HTR-8/SVneo (cell line): ENCODE data around the gene PRR20C.
"Not testable (repeated sequence)": the region's sequence is repeated elsewhere in the genome, so short reads cannot be mapped to it uniquely, and the experiment has no call there.

Experiments
- DNase-seq: peaks from one replicate; pipeline ENCODE4 v3.0.0; 2011; ENCODE audit warnings: low spot score, mixed read lengths; ENCODE audit not compliant: insufficient read length
- FAIRE-seq: peaks from 2 replicates; lab custom pipeline; 2011; peaks lifted over from hg19 to GRCh38; lab: Jason Lieb, UNC

PRR20C gene

DNA sequence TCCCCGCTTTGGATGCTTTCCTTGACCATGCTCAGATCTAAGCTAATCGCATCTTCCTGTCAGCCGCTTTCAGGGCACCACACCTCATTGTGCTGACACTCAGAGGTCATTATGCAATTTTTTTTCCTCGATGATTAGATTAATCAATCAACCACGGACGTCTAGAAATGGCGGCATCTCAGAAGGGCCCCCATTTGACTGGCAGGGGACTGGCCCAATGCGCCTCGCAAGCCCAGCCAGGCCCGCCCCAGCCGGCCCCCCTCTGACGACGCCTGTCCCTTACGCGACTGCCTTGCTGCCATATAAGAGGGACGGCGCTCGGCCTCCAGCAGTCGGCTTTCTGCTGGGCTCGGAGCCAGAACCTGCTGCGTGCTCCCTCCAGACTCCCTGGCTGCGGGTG lies at the start of gene PRR20C:
Gene PRR20C, plus strand, starts transcription at position 301 of the 400 bp plus-strand sequence. CDS start 387 bp downstream, outside the sequence.
- DNase-seq, FAIRE-seq: not testable (repeated sequence)

DNA sequence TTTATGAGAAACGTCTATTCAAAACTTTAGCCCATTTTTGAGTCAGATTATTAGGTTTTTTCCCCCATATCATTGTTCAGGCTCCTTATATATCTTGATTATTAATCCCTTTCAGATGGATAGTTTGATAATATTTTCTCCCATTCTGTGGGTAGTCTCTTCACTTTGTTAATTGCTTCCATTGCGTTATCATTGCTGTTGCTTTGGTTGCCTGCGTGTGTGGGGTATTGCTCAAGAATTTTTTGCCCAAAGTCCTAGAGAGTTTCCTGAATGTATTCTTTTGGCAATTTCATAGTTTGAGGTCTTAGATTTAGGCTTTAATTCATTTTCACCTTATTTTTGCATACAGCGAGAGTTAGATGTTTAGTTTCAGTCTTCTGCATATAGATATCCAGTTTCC lies 38.9 kb upstream of the PRR20C start:
- DNase-seq (no peak), FAIRE-seq (no peak)

- no peak for DNase-seq
- FAIRE-seq = no peak
Observed at GRCh38 chr13:57123681-57124080, 30.2 kb upstream of the PRR20C start.

- FAIRE-seq (no peak), DNase-seq (no peak)
Observed at GRCh38 chr13:57128909-57129308, 25.0 kb upstream of the PRR20C start.

- no peak for FAIRE-seq
- no peak for DNase-seq
Observed at GRCh38 chr13:57136093-57136492, 17.8 kb upstream of the PRR20C start.

GRCh38 chr13:57137585-57137984 lies 16.3 kb upstream of the PRR20C start:
- FAIRE-seq (no peak), DNase-seq (no peak)

- FAIRE-seq (no peak), DNase-seq (no peak)
Observed at GRCh38 chr13:57138988-57139387, 14.9 kb upstream of the PRR20C start.

DNA sequence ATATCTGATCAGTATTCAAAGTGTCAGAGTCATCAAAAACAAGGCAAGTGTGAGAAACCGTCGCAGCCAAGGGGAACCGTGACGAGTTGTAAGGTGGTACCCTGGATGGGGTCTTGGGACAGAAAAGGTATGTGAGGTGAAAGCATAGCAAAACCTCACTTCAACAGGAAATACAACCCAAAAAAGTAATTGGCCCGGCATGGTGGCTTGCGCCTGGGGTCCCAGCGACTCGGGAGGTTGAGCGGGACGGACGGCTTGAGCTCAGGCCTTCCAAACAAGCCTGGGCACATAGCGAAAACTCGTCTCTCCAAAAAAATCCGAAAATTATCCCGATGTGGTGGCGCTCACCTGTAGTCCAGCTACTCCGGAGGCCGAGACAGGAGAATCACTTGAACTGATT lies 14.1 kb upstream of the PRR20C start:
- not testable (repeated sequence) for FAIRE-seq

DNA sequence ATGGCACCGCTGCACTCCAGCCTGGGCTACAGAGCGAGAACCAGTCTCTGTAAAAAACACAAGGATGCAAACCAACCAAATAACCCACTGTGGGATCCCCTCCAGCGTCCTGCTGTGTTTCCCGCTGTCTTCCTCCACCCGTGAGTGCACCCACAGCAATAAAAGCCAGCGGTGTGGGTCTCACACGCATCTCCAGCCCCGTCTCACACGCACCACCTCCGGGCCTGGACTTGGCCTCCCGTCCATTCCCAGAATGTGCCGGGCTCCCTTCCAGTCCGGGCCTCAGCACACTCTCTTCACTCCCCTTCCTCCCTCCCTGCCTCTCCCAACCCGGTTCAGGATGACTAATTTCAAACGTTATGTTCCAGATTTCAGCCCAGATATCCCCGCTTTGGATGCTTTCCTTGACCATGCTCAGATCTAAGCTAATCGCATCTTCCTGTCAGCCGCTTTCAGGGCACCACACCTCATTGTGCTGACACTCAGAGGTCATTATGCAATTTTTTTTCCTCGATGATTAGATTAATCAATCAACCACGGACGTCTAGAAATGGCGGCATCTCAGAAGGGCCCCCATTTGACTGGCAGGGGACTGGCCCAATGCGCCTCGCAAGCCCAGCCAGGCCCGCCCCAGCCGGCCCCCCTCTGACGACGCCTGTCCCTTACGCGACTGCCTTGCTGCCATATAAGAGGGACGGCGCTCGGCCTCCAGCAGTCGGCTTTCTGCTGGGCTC lies 13.5 kb upstream of the PRR20C start, which contains the start of gene PRR20A:
Gene PRR20A, plus strand, starts transcription at position 684 of the 734 bp plus-strand sequence. CDS start 387 bp downstream, outside the sequence.
- DNase-seq, FAIRE-seq: not testable (repeated sequence)

More for the DNA sequence above, 14.1 kb upstream of the PRR20C start:
- not testable (repeated sequence) for DNase-seq

GRCh38 chr13:57147188-57147587 lies 6.7 kb upstream of the PRR20C start, which contains the start of gene PRR20B:
Gene PRR20B (plus strand): TSS chr13:57147488. CDS start chr13:57147875, 387 bp downstream.
- FAIRE-seq = not testable (repeated sequence)

DNA sequence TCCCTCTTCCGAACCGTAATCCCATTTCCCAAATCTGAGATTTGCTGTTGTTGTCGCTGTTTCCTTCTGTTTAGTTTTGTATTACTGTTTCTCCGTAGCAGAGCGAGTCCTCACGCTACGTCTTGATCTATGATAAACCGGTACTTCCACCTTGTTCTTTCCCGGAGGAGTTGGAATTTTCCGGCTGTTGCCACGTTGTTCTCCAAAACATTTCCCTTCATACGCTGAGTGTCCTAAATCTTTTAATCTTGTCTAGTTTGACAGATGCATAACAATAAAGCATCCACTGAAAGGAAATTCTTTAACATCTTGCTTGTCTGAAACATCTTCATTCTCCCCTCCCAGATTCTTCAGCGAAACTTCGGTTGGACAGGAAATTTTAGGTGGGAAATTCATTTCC lies 5.8 kb upstream of the PRR20C start:
- not testable (repeated sequence) for DNase-seq, FAIRE-seq

More at GRCh38 chr13:57147188-57147587, 6.7 kb upstream of the PRR20C start, which contains the start of gene PRR20B:
- DNase-seq = not testable (repeated sequence)

DNA sequence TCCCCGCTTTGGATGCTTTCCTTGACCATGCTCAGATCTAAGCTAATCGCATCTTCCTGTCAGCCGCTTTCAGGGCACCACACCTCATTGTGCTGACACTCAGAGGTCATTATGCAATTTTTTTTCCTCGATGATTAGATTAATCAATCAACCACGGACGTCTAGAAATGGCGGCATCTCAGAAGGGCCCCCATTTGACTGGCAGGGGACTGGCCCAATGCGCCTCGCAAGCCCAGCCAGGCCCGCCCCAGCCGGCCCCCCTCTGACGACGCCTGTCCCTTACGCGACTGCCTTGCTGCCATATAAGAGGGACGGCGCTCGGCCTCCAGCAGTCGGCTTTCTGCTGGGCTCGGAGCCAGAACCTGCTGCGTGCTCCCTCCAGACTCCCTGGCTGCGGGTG lies 6.5 kb downstream of the PRR20C start, which contains the start of gene PRR20D:
Gene PRR20D, plus strand, starts transcription at position 301 of the 400 bp plus-strand sequence. CDS start 387 bp downstream, outside the sequence.
- not testable (repeated sequence) for FAIRE-seq, DNase-seq

DNA sequence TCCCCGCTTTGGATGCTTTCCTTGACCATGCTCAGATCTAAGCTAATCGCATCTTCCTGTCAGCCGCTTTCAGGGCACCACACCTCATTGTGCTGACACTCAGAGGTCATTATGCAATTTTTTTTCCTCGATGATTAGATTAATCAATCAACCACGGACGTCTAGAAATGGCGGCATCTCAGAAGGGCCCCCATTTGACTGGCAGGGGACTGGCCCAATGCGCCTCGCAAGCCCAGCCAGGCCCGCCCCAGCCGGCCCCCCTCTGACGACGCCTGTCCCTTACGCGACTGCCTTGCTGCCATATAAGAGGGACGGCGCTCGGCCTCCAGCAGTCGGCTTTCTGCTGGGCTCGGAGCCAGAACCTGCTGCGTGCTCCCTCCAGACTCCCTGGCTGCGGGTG lies 13.0 kb downstream of the PRR20C start, which contains the start of gene PRR20E:
Gene PRR20E, plus strand, starts transcription at position 301 of the 400 bp plus-strand sequence. CDS start 387 bp downstream, outside the sequence.
- DNase-seq, FAIRE-seq: not testable (repeated sequence)

- FAIRE-seq (no peak), DNase-seq (no peak)
Observed at GRCh38 chr13:57191667-57192066, 37.8 kb downstream of the PRR20C start.
